Astrocyte of the spinal cord (primary cell): ENCODE data around the gene LGR6.

ENCODE experiments used
- DNase-seq: peaks from one replicate; pipeline ENCODE4 v3.0.0; 2011; ENCODE audit warnings: low read depth, low spot score
- H3K4me3 ChIP-seq: 2 replicates; pipeline ENCODE4 v1.5.1; 2011; ENCODE audit warnings: low read depth, mild to moderate bottlenecking, low read length, moderate library complexity
- in situ Hi-C: cut with HindIII; loops from 2 replicates; pipeline ENCODE4 v1.10.0; 2017; ENCODE audit warnings: low sequenced_read_pairs
- TF ChIP-seq, protein P1 (sequence below): IDR thresholded peaks from 2 replicates; pipeline ENCODE4 v1.5.1; 2012; ENCODE audit warnings: low read depth, mild to moderate bottlenecking, low read length, inconsistent platforms

LGR6 gene

DNA sequence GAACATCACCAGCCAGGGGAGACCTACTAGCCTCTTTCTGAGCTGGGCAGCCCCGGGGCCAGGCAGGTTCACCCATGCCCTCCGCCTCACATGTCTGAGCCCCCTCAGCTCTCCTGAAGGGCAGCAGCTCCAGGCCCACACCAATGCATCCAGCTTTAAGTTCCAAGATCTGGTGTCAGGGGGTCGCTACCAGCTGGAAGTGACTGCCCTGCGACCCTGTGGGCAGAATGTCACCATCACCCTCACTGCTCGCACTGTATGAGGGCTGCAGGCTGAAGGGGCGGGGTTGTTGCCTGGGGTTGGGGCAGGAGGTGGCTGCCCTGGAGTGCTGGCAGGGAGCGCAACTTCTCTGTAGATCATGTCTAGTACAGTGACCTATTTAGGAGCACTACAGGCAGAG is 24.7 kb upstream of the LGR6 start:
- H3K4me3 ChIP-seq = no peak overlapping the region
- in situ Hi-C loops = no loop called here
- TF ChIP-seq, protein P1, sequence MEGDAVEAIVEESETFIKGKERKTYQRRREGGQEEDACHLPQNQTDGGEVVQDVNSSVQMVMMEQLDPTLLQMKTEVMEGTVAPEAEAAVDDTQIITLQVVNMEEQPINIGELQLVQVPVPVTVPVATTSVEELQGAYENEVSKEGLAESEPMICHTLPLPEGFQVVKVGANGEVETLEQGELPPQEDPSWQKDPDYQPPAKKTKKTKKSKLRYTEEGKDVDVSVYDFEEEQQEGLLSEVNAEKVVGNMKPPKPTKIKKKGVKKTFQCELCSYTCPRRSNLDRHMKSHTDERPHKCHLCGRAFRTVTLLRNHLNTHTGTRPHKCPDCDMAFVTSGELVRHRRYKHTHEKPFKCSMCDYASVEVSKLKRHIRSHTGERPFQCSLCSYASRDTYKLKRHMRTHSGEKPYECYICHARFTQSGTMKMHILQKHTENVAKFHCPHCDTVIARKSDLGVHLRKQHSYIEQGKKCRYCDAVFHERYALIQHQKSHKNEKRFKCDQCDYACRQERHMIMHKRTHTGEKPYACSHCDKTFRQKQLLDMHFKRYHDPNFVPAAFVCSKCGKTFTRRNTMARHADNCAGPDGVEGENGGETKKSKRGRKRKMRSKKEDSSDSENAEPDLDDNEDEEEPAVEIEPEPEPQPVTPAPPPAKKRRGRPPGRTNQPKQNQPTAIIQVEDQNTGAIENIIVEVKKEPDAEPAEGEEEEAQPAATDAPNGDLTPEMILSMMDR = no peak
- no peak for DNase-seq

DNA sequence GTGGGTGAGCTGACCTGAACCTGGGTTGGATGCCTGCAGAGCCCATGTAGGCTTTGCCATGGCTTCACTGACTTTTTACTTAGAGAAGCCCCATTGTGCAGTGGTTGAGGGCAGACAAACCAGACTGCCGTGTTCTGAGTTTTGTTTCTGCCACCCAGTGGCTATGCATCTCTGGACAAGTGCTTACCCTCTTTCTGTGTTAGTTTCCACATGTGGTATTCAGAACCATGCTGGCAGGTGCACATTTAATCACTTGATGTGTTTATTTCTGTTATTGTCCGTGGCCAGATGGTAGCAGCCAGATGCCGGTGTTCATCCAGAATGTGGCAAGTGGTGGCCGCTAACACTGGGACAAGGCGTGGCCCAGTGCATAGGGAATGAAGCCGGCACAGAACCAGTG is 22.9 kb upstream of the LGR6 start:
- H3K4me3 ChIP-seq = no peak overlapping the region
- TF ChIP-seq, protein P1 = no peak
- in situ Hi-C loops = no loop called here
- DNase-seq = no peak

DNA sequence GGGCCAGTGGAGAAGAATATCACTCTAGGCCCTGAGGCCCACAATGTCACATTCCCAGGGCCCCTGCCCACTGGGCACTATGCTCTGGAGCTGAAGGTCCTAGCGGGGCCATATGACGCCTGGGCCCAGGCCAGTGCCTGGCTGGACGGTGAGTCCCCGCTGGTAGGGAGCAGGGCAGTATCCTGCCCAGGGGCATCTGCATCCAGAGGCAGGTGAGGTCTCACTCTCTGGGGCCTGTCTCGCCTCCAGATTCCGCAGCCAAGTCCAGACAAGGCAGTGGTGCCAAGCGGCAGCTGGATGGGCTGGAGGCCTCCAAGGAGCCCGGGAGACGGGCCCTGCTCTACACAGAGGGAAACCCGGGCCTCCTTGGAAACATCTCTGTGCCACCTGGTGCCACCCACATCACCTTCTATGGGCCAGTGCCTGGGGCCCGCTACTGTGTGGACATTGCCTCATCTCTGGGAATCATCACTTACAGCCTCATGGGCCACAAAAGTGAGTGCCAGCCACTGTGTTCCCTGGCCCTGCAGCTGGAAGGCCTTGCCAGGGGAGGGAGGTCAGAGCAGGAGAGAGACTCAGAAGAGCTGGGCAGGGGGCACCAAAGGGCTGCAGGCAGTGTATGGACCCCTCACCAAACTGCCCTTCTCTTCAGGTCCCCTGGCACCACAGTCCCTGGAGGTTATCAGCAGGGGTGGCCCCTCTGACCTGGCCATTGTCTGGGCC is 22.1 kb upstream of the LGR6 start:
- no peak for DNase-seq
- in situ Hi-C loops = no loop called here
- H3K4me3 ChIP-seq = no peak overlapping the region
- TF ChIP-seq, protein P1 = no peak

DNA sequence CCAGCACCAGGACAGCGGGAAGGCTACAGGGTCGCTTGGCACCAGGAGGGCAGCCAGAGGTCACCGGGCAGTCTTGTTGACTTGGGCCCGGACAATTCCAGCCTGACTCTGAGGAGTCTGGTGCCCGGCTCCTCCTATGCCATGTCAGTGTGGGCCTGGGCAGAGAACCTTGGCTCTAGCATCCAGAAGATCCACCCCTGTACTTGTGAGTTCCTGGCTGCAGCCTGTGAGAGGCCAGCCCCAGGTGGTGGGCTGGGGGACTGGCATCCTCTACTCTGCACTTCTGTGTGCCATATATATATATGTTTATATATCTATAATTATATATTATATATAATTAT is 21.6 kb upstream of the LGR6 start:
- in situ Hi-C loops = no loop called here
- no peak for DNase-seq
- TF ChIP-seq, protein P1 = no peak
- no peak overlapping the region for H3K4me3 ChIP-seq

DNA sequence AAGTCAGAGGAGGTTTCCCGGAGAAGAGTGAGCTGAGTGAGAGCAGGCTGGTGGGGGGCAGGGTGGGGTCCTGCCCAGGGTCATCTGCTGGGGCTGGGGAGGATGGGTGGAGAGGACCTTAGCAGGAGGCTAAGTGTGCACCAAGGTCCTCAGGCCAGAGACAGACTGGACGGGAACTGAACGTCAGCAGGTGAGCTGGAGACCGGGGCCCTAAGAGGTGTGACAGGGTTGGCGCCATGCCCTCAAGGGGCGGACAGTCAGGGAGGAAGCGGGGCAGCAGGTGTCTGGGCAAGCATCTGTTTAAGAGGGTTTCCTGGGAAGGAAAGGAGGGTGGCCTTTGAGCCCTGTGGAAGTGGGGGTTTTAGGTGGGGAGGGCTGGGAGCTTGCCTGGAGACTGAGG is 19.6 kb upstream of the LGR6 start:
- DNase-seq = no peak

DNA sequence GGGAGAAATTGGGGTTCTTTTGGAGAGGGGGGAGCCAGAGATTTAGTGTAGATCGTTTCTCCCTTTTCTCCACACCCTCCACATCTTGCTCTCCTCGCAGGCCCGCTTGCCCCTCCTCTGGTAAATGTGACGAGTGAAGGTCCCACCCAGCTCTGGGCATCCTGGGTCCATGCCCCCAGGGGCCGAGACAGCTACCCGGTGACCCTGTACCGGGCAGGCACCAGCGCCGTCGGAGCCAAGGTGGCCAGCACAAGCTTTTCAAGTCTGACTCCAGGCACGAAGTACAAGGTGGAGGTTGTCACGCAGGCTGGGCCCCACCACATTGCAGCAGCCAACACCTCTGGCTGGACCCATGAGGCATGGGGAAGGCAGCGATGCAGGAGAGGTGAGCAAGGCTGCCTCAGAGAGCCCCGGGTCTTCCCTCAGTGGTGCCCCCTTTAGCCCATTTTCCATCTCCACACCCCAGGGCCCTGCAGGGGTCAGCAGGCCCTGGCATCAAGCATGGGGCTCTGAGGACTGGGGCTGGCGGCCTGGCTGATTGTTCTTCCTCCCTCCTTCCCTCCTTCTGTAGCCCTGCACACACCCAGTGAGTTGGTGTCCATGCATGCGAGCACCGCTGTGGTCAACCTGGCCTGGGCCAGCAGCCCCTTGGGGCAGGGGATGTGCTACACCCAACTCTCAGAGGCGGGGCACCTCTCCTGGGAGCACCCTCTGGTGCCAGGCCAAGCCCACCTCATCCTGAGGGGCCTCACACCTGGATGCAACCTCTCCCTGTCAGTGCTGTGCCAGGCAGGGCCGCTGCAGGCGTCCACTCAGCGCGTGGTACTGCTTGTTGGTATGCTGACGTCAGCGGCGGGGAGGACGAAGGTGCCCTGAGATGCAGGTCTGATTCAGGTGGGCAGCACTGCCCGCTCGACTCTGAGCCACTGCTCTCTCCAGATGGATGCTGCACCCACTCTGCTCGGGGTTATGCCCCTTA is 16.4 kb upstream of the LGR6 start:
- DNase-seq = no peak
- no peak overlapping the region for H3K4me3 ChIP-seq
- TF ChIP-seq, protein P1 = no peak
- in situ Hi-C loops = no loop called here

More for the DNA sequence above, 19.6 kb upstream of the LGR6 start:
- TF ChIP-seq, protein P1 = no peak
- in situ Hi-C loops = no loop called here
- no peak overlapping the region for H3K4me3 ChIP-seq
